IPS-18a (cell line): ENCODE data around the gene THUMPD2.

Source experiments
- H3K27ac ChIP-seq: one replicate; pipeline ENCODE4 v1.5.1; 2013; ENCODE audit warnings: low read length
- H3K27me3 ChIP-seq: one replicate; pipeline ENCODE4 v1.6.1; 2013; ENCODE audit warnings: mild to moderate bottlenecking, low read length; ENCODE audit not compliant: control insufficient read depth, insufficient read depth
- H3K36me3 ChIP-seq: one replicate; pipeline ENCODE4 v1.6.1; 2013; ENCODE audit warnings: low read depth, low read length; ENCODE audit not compliant: control insufficient read depth
- H3K4me1 ChIP-seq: one replicate; pipeline ENCODE4 v1.6.1; 2013; ENCODE audit warnings: low read depth, low read length; ENCODE audit not compliant: control insufficient read depth
- H3K4me3 ChIP-seq: one replicate; pipeline ENCODE4 v1.5.1; 2013; ENCODE audit warnings: low read length
- H3K9ac ChIP-seq: one replicate; pipeline ENCODE4 v1.6.1; 2013; ENCODE audit warnings: mild to moderate bottlenecking, low read length, moderate library complexity
- H3K9me3 ChIP-seq: one replicate; pipeline ENCODE4 v1.6.1; 2013; ENCODE audit warnings: low read depth, low read length; ENCODE audit not compliant: control insufficient read depth

THUMPD2 gene

GRCh38 chr2:39696101-39696553, 82.9 kb downstream of the THUMPD2 start:
- peaks cover 5% of the 10 kb centered on the region for H3K4me1 ChIP-seq
- no peak overlapping the region for H3K27ac ChIP-seq
- H3K9me3 ChIP-seq: no peaks in the 10 kb centered on the region
- H3K4me3 ChIP-seq: no peak overlapping the region
- H3K9ac ChIP-seq: no peak overlapping the region
- H3K27me3 ChIP-seq: no peaks in the 10 kb centered on the region
- H3K36me3 ChIP-seq: no peaks in the 10 kb centered on the region

- Histone ChIP-seq H3K4me3 (no peak overlapping the region), H3K27ac (no peak overlapping the region), H3K4me1 (peaks cover 5% of the 10 kb centered on the region), H3K9ac (no peak overlapping the region), H3K27me3 (no peaks in the 10 kb centered on the region), H3K9me3 (no peaks in the 10 kb centered on the region), H3K36me3 (no peaks in the 10 kb centered on the region)
These were observed 85.8 kb downstream of the THUMPD2 start for GRCh38 chr2:39693245-39693644.

GRCh38 chr2:39689876-39690275, 89.2 kb downstream of the THUMPD2 start:
- H3K27me3 ChIP-seq: no peaks in the 10 kb centered on the region
- H3K27ac ChIP-seq: no peak overlapping the region
- H3K9ac ChIP-seq: no peak overlapping the region

GRCh38 chr2:39689272-39689841, 89.7 kb downstream of the THUMPD2 start:
- Histone ChIP-seq H3K4me1 (no peaks in the 10 kb centered on the region), H3K27ac (no peak overlapping the region), H3K27me3 (no peaks in the 10 kb centered on the region), H3K9me3 (no peaks in the 10 kb centered on the region), H3K4me3 (no peak overlapping the region), H3K36me3 (no peaks in the 10 kb centered on the region), H3K9ac (no peak overlapping the region)

More at GRCh38 chr2:39689876-39690275, 89.2 kb downstream of the THUMPD2 start:
- Histone ChIP-seq H3K4me1 (no peaks in the 10 kb centered on the region), H3K4me3 (no peak overlapping the region), H3K36me3 (no peaks in the 10 kb centered on the region), H3K9me3 (no peaks in the 10 kb centered on the region)

- H3K27me3 ChIP-seq: no peaks in the 10 kb centered on the region
- no peaks in the 10 kb centered on the region for H3K4me1 ChIP-seq
- H3K4me3 ChIP-seq: no peak overlapping the region
- no peaks in the 10 kb centered on the region for H3K9me3 ChIP-seq
- no peak overlapping the region for H3K27ac ChIP-seq
- no peaks in the 10 kb centered on the region for H3K36me3 ChIP-seq
- no peak overlapping the region for H3K9ac ChIP-seq
These were observed 90.9 kb downstream of the THUMPD2 start for GRCh38 chr2:39688181-39688580.

- Histone ChIP-seq H3K27me3 (no peaks in the 10 kb centered on the region), H3K36me3 (no peaks in the 10 kb centered on the region), H3K27ac (no peak overlapping the region), H3K4me3 (no peak overlapping the region), H3K9me3 (no peaks in the 10 kb centered on the region), H3K4me1 (no peaks in the 10 kb centered on the region), H3K9ac (no peak overlapping the region)
These were observed 92.6 kb downstream of the THUMPD2 start for GRCh38 chr2:39686456-39686855.
